Measurements from ENCODE around the gene TAPBPL.
"Not testable (repeated sequence)": the region's sequence is repeated elsewhere in the genome, so short reads cannot be mapped to it uniquely, and the experiment has no call there.

Gene TAPBPL

DNA sequence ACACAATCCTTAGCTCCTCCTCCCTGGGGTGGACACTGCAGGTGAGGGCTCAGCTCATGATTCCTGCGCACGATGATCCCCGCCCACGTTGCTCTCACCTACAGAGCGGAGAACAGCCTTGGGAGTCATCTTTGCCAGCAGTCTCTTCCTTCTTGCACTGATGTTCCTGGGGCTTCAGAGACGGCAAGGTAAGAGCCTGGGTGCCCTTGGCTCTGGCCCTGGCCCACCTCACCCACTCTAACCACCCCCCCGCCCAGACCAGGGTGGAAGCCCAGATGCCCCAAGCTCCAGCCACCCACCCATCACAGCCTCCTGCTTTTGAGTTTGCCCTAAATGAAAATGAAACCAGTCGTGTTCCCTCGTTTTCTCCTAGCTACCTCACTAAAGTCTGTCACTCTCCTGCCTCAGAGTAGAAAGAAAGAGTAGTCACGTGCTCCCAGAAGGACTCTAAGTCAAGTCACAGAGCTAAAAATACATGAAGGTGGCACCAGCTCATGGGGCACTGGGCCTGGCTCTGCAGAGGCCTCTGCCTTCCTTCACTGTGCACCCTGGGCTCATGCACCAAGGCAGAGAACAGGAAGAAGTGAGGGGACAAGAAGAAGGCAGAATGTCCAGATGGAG lies 9.0 kb downstream of the TAPBPL start:
- in situ Hi-C loops (cut with HindIII; ENCODE audit: low pct_unique_long_range_greater_than_20kb, low sequenced_read_pairs), result no loop called here

DNA sequence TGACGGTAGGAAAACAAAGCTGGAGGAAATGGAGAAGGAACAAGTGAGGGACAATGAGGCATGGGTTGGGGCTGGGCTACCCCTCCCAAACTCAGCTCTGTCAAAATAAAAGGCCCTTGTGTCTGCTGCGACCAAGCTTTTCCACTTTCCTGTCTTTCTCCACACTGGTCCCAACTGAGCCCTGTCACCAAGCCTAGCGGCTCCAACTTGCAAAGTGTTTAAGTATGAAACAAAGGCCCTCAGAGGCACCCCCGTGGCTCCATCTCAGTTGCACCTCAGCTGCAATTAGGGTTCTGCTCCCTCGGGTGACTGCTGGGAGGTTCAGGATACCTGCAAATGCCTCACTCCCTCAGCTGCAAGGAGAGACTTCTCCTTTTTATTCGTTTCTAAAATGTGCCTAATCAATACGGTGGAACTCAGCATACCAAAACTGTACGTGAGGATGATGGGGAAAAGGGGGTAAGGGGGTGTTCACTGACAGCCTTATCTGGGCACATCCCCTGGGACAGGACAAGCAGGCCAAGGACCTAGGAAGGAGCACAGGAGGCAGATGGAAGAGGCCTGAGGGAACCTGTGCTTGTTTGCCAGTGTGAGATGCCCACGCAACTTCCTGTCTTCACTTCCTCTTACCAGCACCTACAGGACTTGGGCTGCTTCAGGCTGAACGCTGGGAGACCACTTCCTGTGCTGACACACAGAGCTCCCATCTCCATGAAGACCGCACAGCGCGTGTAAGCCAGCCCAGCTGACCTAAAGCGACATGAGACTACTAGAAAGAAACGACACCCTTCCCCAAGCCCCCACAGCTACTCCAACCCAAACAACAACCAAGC lies 9.8 kb downstream of the TAPBPL start:
- TF ChIP-seq JUND (IDR thresholded peaks at IDR 0.05; ENCODE audit: low read depth), result no peak
- DNase-seq (ENCODE audit: low read depth in 1 of 2, low spot score in 1 of 2), result no peak
- in situ Hi-C loops (cut with HindIII; ENCODE audit: low pct_unique_long_range_greater_than_20kb, low sequenced_read_pairs), result no loop called here

More for the DNA sequence above, 9.0 kb downstream of the TAPBPL start:
- TF ChIP-seq JUND (IDR thresholded peaks at IDR 0.05; ENCODE audit: low read depth), result no peak
- DNase-seq (ENCODE audit: low read depth in 1 of 2, low spot score in 1 of 2), result no peak

DNA sequence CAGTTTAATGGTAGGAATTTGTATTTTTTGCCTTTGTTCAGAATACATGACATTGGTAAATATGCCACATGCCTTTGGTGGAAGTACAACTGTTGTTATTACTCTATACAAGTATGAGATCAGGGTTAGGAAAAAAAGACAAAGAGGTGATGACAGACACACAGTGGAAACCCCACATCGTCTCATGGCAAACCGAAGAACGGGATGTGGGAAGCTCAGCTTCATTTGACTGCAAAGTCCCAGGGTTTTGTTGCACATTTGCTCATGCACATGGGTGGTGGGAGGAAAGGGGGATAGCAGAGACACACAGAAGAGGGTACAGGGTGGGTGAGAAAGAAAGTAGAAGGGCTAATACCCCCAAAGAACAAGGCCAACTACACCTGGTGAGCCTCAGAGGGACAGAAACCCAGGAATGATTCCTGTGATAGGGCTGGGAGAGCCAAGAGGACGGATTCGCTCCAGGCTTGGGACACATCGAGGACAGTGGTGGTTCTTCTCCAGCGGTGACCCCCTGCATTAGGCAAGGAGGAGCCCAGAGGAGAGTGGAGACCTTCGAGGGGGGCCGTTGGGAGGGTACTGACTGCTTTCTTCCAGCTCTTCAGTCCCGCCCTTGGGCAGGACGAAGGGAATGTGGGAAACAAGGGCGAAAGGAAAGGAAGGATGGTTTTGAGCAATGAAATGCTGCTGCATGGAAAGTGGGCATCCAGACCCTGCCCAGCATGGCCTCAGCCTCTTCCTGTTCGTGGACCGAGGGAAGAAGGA lies 10.6 kb downstream of the TAPBPL start:
- TF ChIP-seq JUND (IDR thresholded peaks at IDR 0.05; ENCODE audit: low read depth), result no peak
- no peak for DNase-seq (ENCODE audit: low read depth in 1 of 2, low spot score in 1 of 2)
- in situ Hi-C loops (cut with HindIII; ENCODE audit: low pct_unique_long_range_greater_than_20kb, low sequenced_read_pairs), result no loop called here

GRCh38 chr12:6463216-6463615 lies 11.4 kb downstream of the TAPBPL start:
- no peak for TF ChIP-seq JUND (IDR thresholded peaks at IDR 0.05; ENCODE audit: low read depth)
- in situ Hi-C loops (cut with HindIII; ENCODE audit: low pct_unique_long_range_greater_than_20kb, low sequenced_read_pairs), result no loop called here
- no peak for DNase-seq (ENCODE audit: low read depth in 1 of 2, low spot score in 1 of 2)

GRCh38 chr12:6463858-6464257 lies 12.0 kb downstream of the TAPBPL start:
- in situ Hi-C loops (cut with HindIII; ENCODE audit: low pct_unique_long_range_greater_than_20kb, low sequenced_read_pairs), result no loop called here
- no peak for TF ChIP-seq JUND (IDR thresholded peaks at IDR 0.05; ENCODE audit: low read depth)

GRCh38 chr12:6464531-6464930 lies 12.7 kb downstream of the TAPBPL start:
- DNase-seq (ENCODE audit: low read depth in 1 of 2, low spot score in 1 of 2), result no peak
- in situ Hi-C loops (cut with HindIII; ENCODE audit: low pct_unique_long_range_greater_than_20kb, low sequenced_read_pairs), result no loop called here
- no peak for TF ChIP-seq JUND (IDR thresholded peaks at IDR 0.05; ENCODE audit: low read depth)

More at GRCh38 chr12:6463858-6464257, 12.0 kb downstream of the TAPBPL start:
- no peak for DNase-seq (ENCODE audit: low read depth in 1 of 2, low spot score in 1 of 2)

- in situ Hi-C loops (cut with HindIII; ENCODE audit: low pct_unique_long_range_greater_than_20kb, low sequenced_read_pairs), result no loop called here
- DNase-seq (ENCODE audit: low read depth in 1 of 2, low spot score in 1 of 2), result peak; percentile 8 to 53
These were observed 13.8 kb downstream of the TAPBPL start for GRCh38 chr12:6465467-6466183.

DNA sequence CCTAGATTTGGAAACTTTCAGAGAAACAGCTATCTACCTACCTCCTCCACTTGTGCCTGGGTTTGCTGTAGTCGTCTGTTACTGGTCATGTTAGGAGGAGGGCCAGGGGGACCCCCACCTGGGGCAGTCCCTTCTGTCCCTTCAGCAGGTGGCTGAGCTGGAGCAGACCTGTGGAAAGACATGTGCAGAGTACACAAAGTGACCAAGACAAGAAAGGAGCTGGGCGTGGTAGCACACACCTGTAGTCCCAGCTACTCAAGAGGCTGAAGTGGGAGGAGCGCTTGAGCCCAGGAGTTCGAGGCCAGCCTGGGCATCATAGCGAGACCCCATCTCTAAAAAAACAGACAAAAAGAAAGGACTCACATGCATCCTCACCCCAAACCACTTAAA lies 14.3 kb downstream of the TAPBPL start:
- in situ Hi-C loops (cut with HindIII; ENCODE audit: low pct_unique_long_range_greater_than_20kb, low sequenced_read_pairs), result no loop called here
- no peak for DNase-seq (ENCODE audit: low read depth in 1 of 2, low spot score in 1 of 2)
- TF ChIP-seq JUND (IDR thresholded peaks at IDR 0.05; ENCODE audit: low read depth), result no peak

More at GRCh38 chr12:6465467-6466183, 13.8 kb downstream of the TAPBPL start:
- no peak for TF ChIP-seq JUND (IDR thresholded peaks at IDR 0.05; ENCODE audit: low read depth)

DNA sequence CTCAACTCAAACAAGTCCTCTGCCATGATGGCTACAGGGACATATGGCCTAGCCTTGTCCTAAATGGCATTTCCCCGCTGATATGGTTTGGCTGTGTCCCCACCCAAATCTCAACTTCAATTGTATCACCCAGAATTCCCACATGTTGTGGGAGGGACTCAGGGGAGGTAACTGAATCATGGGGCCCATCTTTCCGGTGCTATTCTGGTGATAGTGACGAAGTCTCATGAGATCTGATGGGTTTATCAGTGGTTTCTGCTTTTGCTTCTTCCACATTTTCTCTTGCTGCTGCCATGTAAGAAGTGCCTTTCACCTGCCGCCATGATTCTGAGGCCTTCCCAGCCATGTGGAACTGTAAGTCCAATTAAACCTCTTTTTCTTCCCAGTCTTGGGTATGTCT lies 14.9 kb downstream of the TAPBPL start:
- DNase-seq (ENCODE audit: low read depth in 1 of 2, low spot score in 1 of 2); in situ Hi-C loops (cut with HindIII; ENCODE audit: low pct_unique_long_range_greater_than_20kb, low sequenced_read_pairs): not testable (repeated sequence)

DNA sequence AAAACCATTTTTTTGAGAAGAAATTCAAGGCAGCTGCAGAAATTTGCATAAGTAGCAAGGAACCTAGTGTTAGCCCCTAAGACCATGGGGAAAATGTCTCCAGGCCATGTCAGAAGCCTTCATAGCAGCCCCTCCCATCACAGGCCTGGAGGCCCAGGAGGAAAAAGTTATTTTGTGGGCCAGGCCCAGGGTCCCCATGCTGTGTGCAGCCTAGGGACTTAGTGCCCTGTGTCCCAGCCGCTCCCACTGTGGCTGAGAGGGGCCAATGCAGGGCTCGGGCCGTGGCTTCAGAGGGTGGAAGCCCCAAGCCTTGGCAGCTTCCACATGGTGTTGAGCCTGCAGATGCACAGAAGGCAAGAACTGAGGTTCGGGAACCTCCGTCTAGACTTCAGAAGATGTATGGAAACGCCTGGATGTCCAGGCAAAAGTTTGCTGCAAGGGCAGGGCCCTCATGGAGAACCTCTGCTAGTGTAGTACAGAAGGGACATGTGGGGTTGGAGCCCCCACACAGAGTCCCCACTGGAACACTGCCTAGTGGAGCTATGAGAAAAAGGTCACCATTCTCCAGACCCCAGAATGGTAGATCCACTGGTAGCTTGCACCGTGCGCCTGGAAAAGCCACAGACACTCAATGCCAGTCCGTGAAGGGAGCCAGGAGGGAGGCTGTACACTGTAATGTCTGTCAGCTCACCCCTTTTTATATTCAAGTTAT lies 15.9 kb downstream of the TAPBPL start:
- in situ Hi-C loops (cut with HindIII; ENCODE audit: low pct_unique_long_range_greater_than_20kb, low sequenced_read_pairs), result not testable (repeated sequence)

DNA sequence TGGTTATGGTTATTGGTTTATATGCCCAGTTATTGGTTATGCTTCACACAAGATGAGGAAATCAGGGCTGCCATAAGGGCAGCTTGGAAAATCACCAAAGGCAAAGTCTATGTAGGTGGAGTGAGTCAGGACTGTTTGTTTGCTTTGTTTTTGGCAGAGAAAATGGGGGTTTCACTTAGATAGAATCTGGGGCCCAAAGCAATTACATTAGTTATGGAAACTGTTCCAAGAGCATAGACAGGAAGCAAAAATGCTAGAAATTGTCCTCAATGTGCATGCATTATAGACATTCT lies 16.4 kb downstream of the TAPBPL start:
- in situ Hi-C loops (cut with HindIII; ENCODE audit: low pct_unique_long_range_greater_than_20kb, low sequenced_read_pairs), result no loop called here

More for the DNA sequence above, 15.9 kb downstream of the TAPBPL start:
- DNase-seq (ENCODE audit: low read depth in 1 of 2, low spot score in 1 of 2), result not testable (repeated sequence)

DNA sequence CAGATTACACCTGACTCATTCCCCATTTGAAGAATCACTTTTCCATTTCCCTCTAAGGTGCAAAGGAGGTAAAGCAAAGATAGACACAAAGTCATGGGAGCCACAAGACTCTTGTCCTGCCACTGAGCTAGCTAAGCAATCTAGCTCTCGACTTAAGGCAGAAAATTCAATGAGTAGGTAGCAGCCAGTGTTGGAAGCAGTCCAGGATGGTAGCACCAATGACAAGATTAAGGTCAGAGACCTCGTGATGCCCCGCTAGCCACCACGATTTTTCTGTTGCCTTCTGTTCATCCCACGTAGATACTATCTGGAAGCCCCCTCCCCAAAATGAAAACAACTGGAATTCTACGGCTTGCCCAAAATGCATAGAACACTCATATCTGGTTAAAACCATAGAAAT lies 17.2 kb downstream of the TAPBPL start:
- TF ChIP-seq JUND (IDR thresholded peaks at IDR 0.05; ENCODE audit: low read depth), result no peak
- in situ Hi-C loops (cut with HindIII; ENCODE audit: low pct_unique_long_range_greater_than_20kb, low sequenced_read_pairs), result no loop called here
- no peak for DNase-seq (ENCODE audit: low read depth in 1 of 2, low spot score in 1 of 2)

More for the DNA sequence above, 16.4 kb downstream of the TAPBPL start:
- TF ChIP-seq JUND (IDR thresholded peaks at IDR 0.05; ENCODE audit: low read depth), result no peak
- no peak for DNase-seq (ENCODE audit: low read depth in 1 of 2, low spot score in 1 of 2)

Measured in T47D (cell line).